ENCODE measurements around the gene MMP15. TPM values are rescaled to one million over a fixed set of nuclear protein-coding genes. Genes with fewer than 3 reads are reported as not detected.

MMP15 gene
- total RNA-seq, 1 experiment from 2014 or later, result 55.5 TPM

- Mint-ChIP-seq H3K4me1 (peaks cover 23% of the 10 kb centered on the region), H3K9me3 (no peaks in the 10 kb centered on the region), H3K27ac (peak within 1 kb of the TSS; percentile 70), H3K4me3 (peak within 1 kb of the TSS; percentile 83), H3K27me3 (ENCODE audit: low read depth) (no peaks in the 10 kb centered on the region), H3K36me3 (peaks cover 22% of the 10 kb centered on the region)
- ChIA-PET POLR2A (interaction anchor here (0.5 to 1.0 kb wide), 3 partner anchors 24 to 128 kb away, joined by 3 to 4 read pairs (median 3); partner anchors contain the start of gene CFAP20), CTCF (interaction anchor here (0.5 to 6.1 kb wide), 26 partner anchors 8 to 425 kb away, joined by 3 to 56 read pairs (median 4); partner anchors contain the start of gene KATNB1)
- ATAC-seq (peak; percentile 85), DNase-seq (ENCODE audit: low spot score) (peak; percentile 87)
- TF ChIP-seq AFF4 (CRISPR knock-in tag; IDR thresholded peaks at IDR 0.05; ENCODE audit: borderline replicate concordance), result no peak
- TF ChIP-seq CTCF (IDR thresholded peaks at IDR 0.05), result no peak; the same call in 1 of the 2 replicates
- TF ChIP-seq ZNF121 (CRISPR knock-in tag; IDR thresholded peaks at IDR 0.05), result 0 out of 2 replicates have a peak, but pooled peaks have one; percentile 27
- TF ChIP-seq MLX (CRISPR knock-in tag; IDR thresholded peaks at IDR 0.05), result no peak
- no peak for TF ChIP-seq E2F1 (CRISPR knock-in tag; IDR thresholded peaks at IDR 0.05)
- TF ChIP-seq MYBL2 (CRISPR knock-in tag; IDR thresholded peaks at IDR 0.05), result peak; percentile 24; the same call in 1 of the 2 replicates
- no peak for TF ChIP-seq ZNF317 (CRISPR knock-in tag; IDR thresholded peaks at IDR 0.05; ENCODE audit: borderline replicate concordance, low read depth)
- no peak for TF ChIP-seq SOX15 (CRISPR knock-in tag; IDR thresholded peaks at IDR 0.05)
- no peak for TF ChIP-seq PRRX2 (CRISPR knock-in tag; IDR thresholded peaks at IDR 0.05)
- TF ChIP-seq FOXP4 (CRISPR knock-in tag; IDR thresholded peaks at IDR 0.05), result no peak
- TF ChIP-seq IRF1 (CRISPR knock-in tag; IDR thresholded peaks at IDR 0.05), result no peak
- no peak for TF ChIP-seq ATF2 (CRISPR knock-in tag; IDR thresholded peaks at IDR 0.05; ENCODE audit: borderline replicate concordance, low read depth)
- no peak for TF ChIP-seq NFE2L1 (CRISPR knock-in tag; IDR thresholded peaks at IDR 0.05)
- TF ChIP-seq E2F5 (CRISPR knock-in tag; IDR thresholded peaks at IDR 0.05), result peak; percentile 73; the same call in 1 of the 2 replicates
- TF ChIP-seq HMGA2 (CRISPR knock-in tag; IDR thresholded peaks at IDR 0.05), result no peak
- peak; percentile 42; the same call in 1 of the 2 replicates for TF ChIP-seq ZBTB43 (CRISPR knock-in tag; IDR thresholded peaks at IDR 0.05)
- no peak for TF ChIP-seq NR3C1 (CRISPR knock-in tag; conservative IDR thresholded peaks at IDR 0.05; ENCODE audit: low read depth)
- TF ChIP-seq ZNF263 (CRISPR knock-in tag; IDR thresholded peaks at IDR 0.05; ENCODE audit: low read depth), result no peak
- peak; percentile 78 for TF ChIP-seq MAX (CRISPR knock-in tag; IDR thresholded peaks at IDR 0.05)
Measured at GRCh38 chr16:58000706-58001676, 24.6 kb upstream of the MMP15 start, which contains the start of gene USB1. USB1 (plus strand) TSS chr16:58001407; CDS start chr16:58001484, 77 bp downstream.
